GM12891 (cell line): ENCODE results near the gene DTX3.

Experiments used
- POLR2A ChIP-seq: IDR thresholded peaks from 2 replicates; pipeline ENCODE4 v1.6.1; 2011; ENCODE audit warnings: low read depth, low read length, control low read depth
- POLR2AphosphoS5 ChIP-seq: IDR thresholded peaks from 2 replicates; pipeline ENCODE4 v1.6.1; 2011; ENCODE audit warnings: low read depth, low read length, control low read depth
- POU2F2 ChIP-seq: IDR thresholded peaks from 2 replicates; pipeline ENCODE4 v1.6.1; 2011; ENCODE audit warnings: low read depth, mild to moderate bottlenecking, control low read depth, low read length, moderate library complexity

- no peak for TF ChIP-seq POLR2A
- TF ChIP-seq POLR2AphosphoS5 = no peak
- no peak for TF ChIP-seq POU2F2
Measured at GRCh38 chr12:57632958-57633840, 28.6 kb downstream of the DTX3 start, which contains the start of gene B4GALNT1.
